Right cardiac atrium (tissue), 5 donors: ENCODE data around the gene STK32B. TPM values are rescaled to one million over a fixed set of nuclear protein-coding genes. Genes with fewer than 3 reads are reported as not detected.

Experiments used
- ATAC-seq, 2 donors: fragments of 200-7000 bp; cut with Tn5 transposase; one replicate each; pipeline versions ENCODE4 v1.8.0 to v1.9.1; 2020; ENCODE audit warnings: moderate library complexity in 2 of 2, mild to moderate bottlenecking in 1 of 2
- DNase-seq, 3 donors: peaks; one replicate each; pipeline ENCODE4 v3.0.0-alpha.2; 2020
- H3K27ac ChIP-seq: one replicate; pipeline ENCODE4 v1.5.1; 2013; ENCODE audit warnings: mild to moderate bottlenecking, low read length, control low read depth, moderate library complexity
- H3K27me3 ChIP-seq: one replicate; pipeline ENCODE4 v1.6.1; 2013; ENCODE audit not compliant: control insufficient read depth, insufficient read depth
- H3K4me1 ChIP-seq: one replicate; pipeline ENCODE4 v1.6.1; 2013; ENCODE audit warnings: low read length; ENCODE audit not compliant: control insufficient read depth, insufficient read depth
- H3K4me3 ChIP-seq: one replicate; pipeline ENCODE4 v1.5.1; 2013; ENCODE audit warnings: low read length, control low read depth
- H3K9me3 ChIP-seq: one replicate; pipeline ENCODE4 v1.6.1; 2013; ENCODE audit warnings: low read length; ENCODE audit not compliant: control insufficient read depth
- WGBS: extraction: QIAGEN DNeasy Blood & Tissue Kit; methylation state at CpG from one replicate; pipeline ENCODE4 v1.1.7; 2013; 5-methylcytosine and 5-hydroxymethylcytosine counted together
- intact Hi-C, 4 donors: fragments of 100-400 bp; cut with DNase I; formaldehyde crosslinking; loops; one replicate each; pipeline versions ENCODE4 v1.11.0 to v1.14.0; 2022 to 2023
- polyA plus RNA-seq: library from polyadenylated mRNA; stranded (reverse); fragments of 200-250 nt; gene quantifications from one replicate; pipeline ENCODE4 v1.2.3, GENCODE V29; 2013
- total RNA-seq, 4 donors: library from RNA; stranded (reverse); fragmentation: NEBNext Ultra II Directional; extraction: Animal tissue kit (Norgen Biotek cat#: 25700); gene quantifications; one replicate each; pipeline ENCODE4 v1.2.1, GENCODE V29; 2021
- donor health status: healthy with polysubstance abuse.
- donor health status: DM: no; HTN: yes; CAD: no.
- donor health status: DM: no; HTN: no; CAD: no.
- donor health status: DM: no; HTN: yes; CAD: no; lungs with severe emphysema.
- donor health status: DM: yes; HTN: yes; CAD: no.

The STK32B gene
- total and polyA plus RNA-seq, 5 donors, result 0.02 to 0.56 (median 0.29) TPM

- H3K27ac ChIP-seq, result no peak overlapping the region
- DNase-seq (no peak), ATAC-seq (no peak)
- 37% methylated on average over 5 of the region's 5 CpGs for WGBS
- intact Hi-C loops, result no loop called here
- no peaks in the 10 kb centered on the region for H3K4me1 ChIP-seq
- no peak overlapping the region for H3K4me3 ChIP-seq
- H3K9me3 ChIP-seq, result no peaks in the 10 kb centered on the region
- no peaks in the 10 kb centered on the region for H3K27me3 ChIP-seq
These were observed 75.0 kb downstream of the STK32B start for GRCh38 chr4:5126231-5126630.

- DNase-seq, result no peak
- intact Hi-C loops, result no loop called here
- no peak for ATAC-seq
- H3K4me1 ChIP-seq, result no peaks in the 10 kb centered on the region
- H3K4me3 ChIP-seq, result no peak overlapping the region
- H3K27ac ChIP-seq, result no peak overlapping the region
- H3K27me3 ChIP-seq, result no peaks in the 10 kb centered on the region
- WGBS, result 78% methylated on average over 5 of the region's 5 CpGs
- no peaks in the 10 kb centered on the region for H3K9me3 ChIP-seq
These were observed 75.6 kb downstream of the STK32B start for GRCh38 chr4:5126857-5127256.

- ATAC-seq (no peak), DNase-seq (no peak)
- no peaks in the 10 kb centered on the region for H3K9me3 ChIP-seq
- 53% methylated on average over 7 of the region's 7 CpGs for WGBS
- H3K27me3 ChIP-seq, result no peaks in the 10 kb centered on the region
- H3K4me3 ChIP-seq, result no peak overlapping the region
- no peak overlapping the region for H3K27ac ChIP-seq
- intact Hi-C loops, result no loop called here
- H3K4me1 ChIP-seq, result no peaks in the 10 kb centered on the region
These were observed 76.3 kb downstream of the STK32B start for GRCh38 chr4:5127556-5127955.

- ATAC-seq (no peak), DNase-seq (no peak)
- Histone ChIP-seq H3K4me1 (no peaks in the 10 kb centered on the region), H3K9me3 (no peaks in the 10 kb centered on the region), H3K4me3 (no peak overlapping the region), H3K27ac (no peak overlapping the region), H3K27me3 (no peaks in the 10 kb centered on the region)
- WGBS, result 50% methylated on average over 5 of the region's 5 CpGs
- intact Hi-C loops, result no loop called here
These were observed 77.3 kb downstream of the STK32B start for GRCh38 chr4:5128569-5128968.

- H3K9me3 ChIP-seq, result no peaks in the 10 kb centered on the region
These were observed 81.9 kb downstream of the STK32B start for GRCh38 chr4:5133201-5133600.

GRCh38 chr4:5133933-5134594 lies 82.8 kb downstream of the STK32B start:
- Histone ChIP-seq H3K4me1 (no peaks in the 10 kb centered on the region), H3K27ac (no peak overlapping the region), H3K9me3 (no peaks in the 10 kb centered on the region), H3K4me3 (no peak overlapping the region), H3K27me3 (no peaks in the 10 kb centered on the region)
- ATAC-seq (no peak), DNase-seq (no peak)
- WGBS, result 74% methylated on average over 4 of the region's 4 CpGs
- intact Hi-C loops, result no loop called here

More at GRCh38 chr4:5133201-5133600, 81.9 kb downstream of the STK32B start:
- H3K27me3 ChIP-seq, result no peaks in the 10 kb centered on the region
- intact Hi-C loops, result no loop called here
- no peak overlapping the region for H3K4me3 ChIP-seq
- H3K4me1 ChIP-seq, result no peaks in the 10 kb centered on the region
- ATAC-seq, result no peak
- WGBS, result 80% methylated on average over 2 of the region's 2 CpGs
- H3K27ac ChIP-seq, result no peak overlapping the region
- no peak for DNase-seq

GRCh38 chr4:5134620-5135019 lies 83.3 kb downstream of the STK32B start:
- 85% methylated on average over 4 of the region's 4 CpGs for WGBS
- no peaks in the 10 kb centered on the region for H3K9me3 ChIP-seq
- DNase-seq (no peak), ATAC-seq (no peak)
- no peaks in the 10 kb centered on the region for H3K27me3 ChIP-seq
- no peak overlapping the region for H3K27ac ChIP-seq
- H3K4me3 ChIP-seq, result no peak overlapping the region
- intact Hi-C loops, result no loop called here
- H3K4me1 ChIP-seq, result no peaks in the 10 kb centered on the region

- H3K27me3 ChIP-seq, result no peaks in the 10 kb centered on the region
- 85% methylated on average over 2 of the region's 2 CpGs for WGBS
- no peak overlapping the region for H3K4me3 ChIP-seq
- intact Hi-C loops, result no loop called here
- no peak for DNase-seq
- H3K27ac ChIP-seq, result no peak overlapping the region
- ATAC-seq, result no peak
- no peaks in the 10 kb centered on the region for H3K9me3 ChIP-seq
- H3K4me1 ChIP-seq, result no peaks in the 10 kb centered on the region
These were observed 85.9 kb downstream of the STK32B start for GRCh38 chr4:5137226-5137625.

- DNase-seq (no peak), ATAC-seq (no peak)
- Histone ChIP-seq H3K27me3 (no peaks in the 10 kb centered on the region), H3K4me1 (no peaks in the 10 kb centered on the region), H3K4me3 (no peak overlapping the region), H3K9me3 (no peaks in the 10 kb centered on the region), H3K27ac (no peak overlapping the region)
- 61% methylated on average over 9 of the region's 9 CpGs for WGBS
- intact Hi-C loops, result no loop called here
These were observed 86.6 kb downstream of the STK32B start for GRCh38 chr4:5137927-5138326.

- Histone ChIP-seq H3K27me3 (no peaks in the 10 kb centered on the region), H3K9me3 (no peaks in the 10 kb centered on the region), H3K27ac (no peak overlapping the region), H3K4me1 (no peaks in the 10 kb centered on the region), H3K4me3 (no peak overlapping the region)
- WGBS, result 93% methylated on average over 3 of the region's 3 CpGs
- no peak for ATAC-seq
- DNase-seq, result no peak
- intact Hi-C loops, result no loop called here
These were observed 87.1 kb downstream of the STK32B start for GRCh38 chr4:5138389-5138788.

- no peaks in the 10 kb centered on the region for H3K9me3 ChIP-seq
- no peaks in the 10 kb centered on the region for H3K4me1 ChIP-seq
These were observed 87.9 kb downstream of the STK32B start for GRCh38 chr4:5139141-5139540.

GRCh38 chr4:5141802-5142201 lies 90.5 kb downstream of the STK32B start:
- Histone ChIP-seq H3K27ac (no peak overlapping the region), H3K4me1 (no peaks in the 10 kb centered on the region), H3K4me3 (no peak overlapping the region), H3K9me3 (no peaks in the 10 kb centered on the region), H3K27me3 (no peaks in the 10 kb centered on the region)
- 74% methylated on average over 4 of the region's 4 CpGs for WGBS
- intact Hi-C loops, result no loop called here
- DNase-seq (no peak), ATAC-seq (no peak)

More at GRCh38 chr4:5139141-5139540, 87.9 kb downstream of the STK32B start:
- ATAC-seq (no peak), DNase-seq (no peak)
- Histone ChIP-seq H3K4me3 (no peak overlapping the region), H3K27me3 (no peaks in the 10 kb centered on the region), H3K27ac (no peak overlapping the region)
- 70% methylated on average over 2 of the region's 2 CpGs for WGBS
- intact Hi-C loops, result no loop called here
